HG03439 (cell line): ENCODE results near the gene CCDC122.

ENCODE experiments used
- ATAC-seq: cut with Tn5 transposase; IDR thresholded peaks from one replicate; pipeline ENCODE4 v1.9.1; 2021; ENCODE audit warnings: mild to moderate bottlenecking, moderate library complexity; ENCODE audit not compliant: unreplicated experiment

Gene CCDC122

GRCh38 chr13:43805071-43805468 is 74.5 kb downstream of the CCDC122 start:
- ATAC-seq: no peak

- ATAC-seq: no peak
These were observed 75.0 kb downstream of the CCDC122 start for GRCh38 chr13:43804461-43805070.

DNA sequence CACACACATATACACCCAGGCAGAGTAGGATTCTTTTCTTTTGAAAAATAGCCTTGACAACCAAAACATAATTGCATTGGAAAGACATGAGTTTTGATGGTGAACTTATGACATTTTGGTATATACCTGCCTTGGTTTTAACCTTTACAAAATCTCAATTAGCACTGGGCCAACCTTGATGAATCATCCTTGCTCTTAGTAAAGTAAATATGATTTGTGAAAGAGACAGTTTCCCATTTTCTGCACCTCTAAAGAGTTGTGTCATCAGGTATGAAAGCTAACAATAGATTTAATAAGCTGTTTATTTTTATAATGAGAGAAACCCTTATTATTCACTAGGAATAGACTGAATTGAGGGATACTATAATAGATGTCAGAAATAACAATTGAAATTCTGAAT is 77.0 kb downstream of the CCDC122 start:
- no peak for ATAC-seq

- no peak for ATAC-seq
These were observed 78.7 kb downstream of the CCDC122 start for GRCh38 chr13:43800828-43801227.

- ATAC-seq: no peak
These were observed 80.3 kb downstream of the CCDC122 start for GRCh38 chr13:43799191-43799590.

GRCh38 chr13:43797869-43798268 is 81.7 kb downstream of the CCDC122 start:
- ATAC-seq: no peak

GRCh38 chr13:43797159-43797558 is 82.4 kb downstream of the CCDC122 start:
- ATAC-seq: no peak

DNA sequence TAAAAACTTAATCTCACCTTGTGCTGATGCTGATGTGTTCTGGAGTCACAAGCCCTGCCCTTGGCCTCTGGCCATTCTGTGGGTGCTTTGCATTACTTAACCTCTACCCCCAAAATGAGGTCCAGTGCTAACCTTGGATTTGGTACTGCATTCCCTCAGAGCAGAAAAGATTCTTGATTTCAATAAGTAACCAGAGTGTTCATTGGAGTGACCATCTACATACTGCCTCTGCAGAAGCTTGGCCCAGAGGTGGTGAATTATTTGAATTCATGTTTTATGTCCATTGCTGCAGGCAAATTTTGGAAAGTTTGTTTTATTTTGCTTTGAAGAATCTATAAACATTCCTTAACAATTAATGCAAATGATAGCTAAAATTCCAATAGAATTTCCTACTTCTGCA is 85.1 kb downstream of the CCDC122 start:
- ATAC-seq: no peak

DNA sequence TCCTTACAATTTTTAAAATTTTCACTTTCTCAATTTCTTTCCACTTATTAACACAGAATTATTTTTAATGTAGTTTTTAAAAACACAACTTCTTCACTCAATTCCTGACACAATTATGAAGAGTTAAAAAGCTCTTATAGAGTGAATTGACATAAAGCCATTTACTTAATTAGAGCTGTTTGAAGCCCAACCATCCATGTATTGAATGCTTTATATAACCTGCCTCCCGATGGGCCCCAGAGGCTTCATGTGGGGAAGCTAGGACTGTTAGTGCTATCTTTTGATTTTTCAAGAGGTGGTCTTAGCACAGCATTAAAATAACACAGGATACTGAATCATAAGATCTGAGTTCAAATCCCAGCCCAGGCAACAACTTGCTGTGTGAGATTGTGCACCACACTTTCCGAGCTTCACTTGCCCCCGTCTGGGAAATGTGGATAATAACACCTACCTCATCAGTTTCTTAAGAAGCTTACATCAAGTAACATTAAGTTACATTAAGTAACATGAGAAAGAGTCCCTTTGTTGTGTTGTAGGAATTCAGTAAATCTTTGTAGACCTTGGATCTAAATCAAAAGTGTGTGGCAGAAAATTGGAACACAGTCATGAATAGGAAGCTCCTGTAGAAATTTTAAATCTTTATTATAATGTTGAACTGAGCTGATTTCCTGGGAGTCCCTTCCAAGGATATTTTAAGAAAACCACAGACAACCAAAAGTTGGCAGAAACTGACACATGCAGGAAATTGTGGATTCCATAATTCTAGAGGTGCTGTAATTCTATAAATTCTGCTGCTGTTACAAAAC is 87.3 kb downstream of the CCDC122 start:
- no peak for ATAC-seq

GRCh38 chr13:43787997-43788396 is 91.5 kb downstream of the CCDC122 start:
- no peak for ATAC-seq

DNA sequence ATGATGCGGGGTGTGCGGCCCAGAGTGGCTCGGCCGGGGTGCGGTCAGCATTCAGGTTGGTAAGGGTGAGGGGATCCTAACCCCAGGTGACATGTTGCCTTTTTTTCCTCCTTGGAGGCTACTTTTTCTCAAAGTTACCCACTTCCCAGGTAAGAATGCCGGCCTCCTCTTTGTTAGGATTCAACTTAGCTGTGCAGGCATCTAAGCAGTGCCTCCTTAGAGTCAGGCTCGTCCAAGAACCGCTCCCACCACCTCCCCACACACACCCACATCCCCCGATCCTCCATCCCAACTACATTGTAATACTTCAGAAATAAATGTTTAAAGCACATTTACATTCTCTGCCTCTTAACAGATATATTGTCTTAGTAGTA is 92.0 kb downstream of the CCDC122 start:
- ATAC-seq: no peak

GRCh38 chr13:43786766-43787517 is 92.6 kb downstream of the CCDC122 start, which contains the start of gene ENOX1:
Gene ENOX1, minus strand, starts transcription at chr13:43786972.
- no peak for ATAC-seq

DNA sequence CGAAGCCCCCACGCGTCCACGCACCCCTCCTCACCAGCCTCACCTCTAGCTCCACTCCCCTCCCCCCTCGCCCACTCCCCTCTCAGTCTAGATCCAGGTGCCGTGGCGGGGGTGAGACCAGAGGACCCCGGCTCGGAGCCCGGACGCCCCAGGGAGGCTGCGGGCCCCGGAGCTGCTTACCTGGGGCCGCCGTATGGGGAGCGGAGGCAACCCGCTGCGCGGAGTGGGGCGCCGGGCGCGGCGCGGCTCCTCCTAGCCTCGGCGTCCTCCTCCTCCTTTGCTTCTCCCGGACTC is 93.1 kb downstream of the CCDC122 start:
- ATAC-seq: no peak
